Natural killer cell (primary cell): ENCODE measurements around the gene GPR78. TPM values are rescaled to one million over a fixed set of nuclear protein-coding genes. Genes with fewer than 3 reads are reported as not detected.
A peak's percentile ranks its signal among the peaks of the same experiment; 100 is the strongest.

ENCODE experiments used
- ATAC-seq, 3 donors: fragments of 150-1000 bp in 2 of 3; fragments of 200-7000 bp in 1 of 3; cut with Tn5 transposase; 1 replicate in 1 of 3; 2 replicates in 2 of 3; pipeline ENCODE4 v1.10.0; 2021; ENCODE audit warnings: mild to moderate bottlenecking in 2 of 3, moderate library complexity in 2 of 3
- DNase-seq, 2 donors: peaks; one replicate each; pipeline versions ENCODE4 v3.0.0 to v3.0.0-alpha.2; 2013 to 2021; ENCODE audit warnings: mixed read lengths in 1 of 2
- H3K27ac ChIP-seq: one replicate; pipeline ENCODE4 v1.5.1; 2013; ENCODE audit warnings: mild to moderate bottlenecking, low read length
- H3K27me3 ChIP-seq: one replicate; pipeline ENCODE4 v1.6.1; 2013; ENCODE audit warnings: low read length; ENCODE audit not compliant: control insufficient read depth, insufficient read depth
- H3K36me3 ChIP-seq: one replicate; pipeline ENCODE4 v1.6.1; 2013; ENCODE audit warnings: low read length; ENCODE audit not compliant: control insufficient read depth, insufficient read depth
- H3K4me1 ChIP-seq: one replicate; pipeline ENCODE4 v1.6.1; 2013; ENCODE audit warnings: low read length; ENCODE audit not compliant: control insufficient read depth, insufficient read depth
- H3K4me3 ChIP-seq: one replicate; pipeline ENCODE4 v1.5.1; 2013; ENCODE audit warnings: low read length
- H3K9me3 ChIP-seq: one replicate; pipeline ENCODE4 v1.6.1; 2013; ENCODE audit warnings: low read length; ENCODE audit not compliant: control insufficient read depth, insufficient read depth
- H3K27ac Mint-ChIP-seq, 2 donors: one replicate each; pipeline ENCODE4 v1.8.0; 2022; ENCODE audit warnings: mild to moderate bottlenecking in 2 of 2, mixed read lengths in 2 of 2, moderate library complexity in 1 of 2
- H3K27me3 Mint-ChIP-seq, 2 donors: one replicate each; pipeline ENCODE4 v1.8.0; 2022; ENCODE audit warnings: low read depth in 2 of 2, mixed read lengths in 2 of 2
- H3K36me3 Mint-ChIP-seq: one replicate; pipeline ENCODE4 v1.8.0; 2022; ENCODE audit warnings: mixed read lengths
- H3K4me1 Mint-ChIP-seq, 2 donors: one replicate each; pipeline ENCODE4 v1.8.0; 2022; ENCODE audit warnings: mixed read lengths in 2 of 2
- H3K4me3 Mint-ChIP-seq: one replicate; pipeline ENCODE4 v1.8.0; 2022; ENCODE audit warnings: mild to moderate bottlenecking, moderate library complexity, mixed read lengths
- H3K9me3 Mint-ChIP-seq, 2 donors: one replicate each; pipeline ENCODE4 v1.8.0; 2022; ENCODE audit warnings: mixed read lengths in 2 of 2
- WGBS: methylation state at CpG from one replicate; pipeline ENCODE4 v1.1.7; 2013; ENCODE audit warnings: missing lambda C conversion rate; ENCODE audit not compliant: insufficient coverage; 5-methylcytosine and 5-hydroxymethylcytosine counted together
- intact Hi-C: fragments of 100-400 bp; cut with micrococcal nuclease; formaldehyde crosslinking; loops from one replicate; pipeline ENCODE4 v1.14.2; 2022
- total RNA-seq, 4 donors: library from RNA; stranded (reverse); fragments of 120-200 nt in 1 of 4; gene quantifications; one replicate each; pipeline versions ENCODE4 v1.2.3 to v1.2.4, GENCODE V29; 2013 to 2022
- TF ChIP-seq, protein P1 (sequence below): fragments of 200-600 bp; IDR thresholded peaks from one replicate; pipeline ENCODE4 v1.8.0; 2022; ENCODE audit warnings: antibody characterized with exemption

Gene GPR78
- total RNA-seq, 3 donors from 2014 or later (not counting 1 experiment from before 2014, with no cell fraction given), result not detected

DNA sequence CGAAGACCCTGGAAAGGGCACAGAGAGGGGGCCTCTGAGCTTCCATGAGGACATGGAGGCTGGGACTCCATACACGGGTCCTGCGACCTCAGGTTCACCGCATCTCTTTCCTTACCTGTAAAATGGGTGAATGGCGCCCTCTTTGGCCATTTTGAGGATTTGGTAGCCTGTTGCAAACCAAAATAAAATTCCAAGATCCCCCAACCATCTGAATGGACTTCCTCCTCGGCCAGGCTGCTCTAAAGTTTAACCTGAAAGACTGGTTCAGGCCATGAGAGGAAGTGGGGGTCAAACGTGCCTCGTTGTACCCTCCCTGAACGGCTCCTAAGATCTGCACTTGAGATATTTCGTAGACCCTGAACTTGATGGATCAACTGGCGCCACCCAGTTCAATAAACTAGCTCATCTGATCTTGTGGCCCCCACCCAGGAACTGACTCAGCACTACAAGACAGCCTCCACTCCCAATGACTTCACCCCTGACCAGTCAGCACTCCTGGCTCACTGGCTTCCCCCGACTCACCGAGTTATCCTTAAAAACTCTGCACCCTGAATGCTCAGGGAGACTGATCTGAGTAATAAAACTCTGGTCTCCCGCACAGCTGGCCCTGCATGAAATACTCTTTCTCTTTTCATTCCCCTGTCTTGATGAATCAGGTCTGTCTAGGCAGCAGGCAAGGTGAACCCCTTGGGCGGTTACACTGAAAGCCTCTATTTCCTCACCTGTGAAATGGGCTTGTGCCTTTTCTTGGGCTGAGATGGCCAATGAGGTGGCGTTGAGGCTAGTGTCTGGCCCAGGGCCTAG is 32.9 kb upstream of the GPR78 start:
- Mint-ChIP-seq H3K4me1 (no peaks in the 10 kb centered on the region), H3K27me3 (no peaks in the 10 kb centered on the region), H3K4me3 (no peak overlapping the region), H3K36me3 (no peaks in the 10 kb centered on the region), H3K9me3 (no peaks in the 10 kb centered on the region), H3K27ac (no peak overlapping the region)
- Histone ChIP-seq H3K9me3 (no peaks in the 10 kb centered on the region), H3K4me1 (no peaks in the 10 kb centered on the region), H3K27me3 (no peaks in the 10 kb centered on the region), H3K36me3 (no peaks in the 10 kb centered on the region), H3K27ac (no peak overlapping the region), H3K4me3 (no peak overlapping the region)
- intact Hi-C loops, result no loop called here
- 57% methylated on average over 16 of the region's 16 CpGs for WGBS
- TF ChIP-seq, protein P1, sequence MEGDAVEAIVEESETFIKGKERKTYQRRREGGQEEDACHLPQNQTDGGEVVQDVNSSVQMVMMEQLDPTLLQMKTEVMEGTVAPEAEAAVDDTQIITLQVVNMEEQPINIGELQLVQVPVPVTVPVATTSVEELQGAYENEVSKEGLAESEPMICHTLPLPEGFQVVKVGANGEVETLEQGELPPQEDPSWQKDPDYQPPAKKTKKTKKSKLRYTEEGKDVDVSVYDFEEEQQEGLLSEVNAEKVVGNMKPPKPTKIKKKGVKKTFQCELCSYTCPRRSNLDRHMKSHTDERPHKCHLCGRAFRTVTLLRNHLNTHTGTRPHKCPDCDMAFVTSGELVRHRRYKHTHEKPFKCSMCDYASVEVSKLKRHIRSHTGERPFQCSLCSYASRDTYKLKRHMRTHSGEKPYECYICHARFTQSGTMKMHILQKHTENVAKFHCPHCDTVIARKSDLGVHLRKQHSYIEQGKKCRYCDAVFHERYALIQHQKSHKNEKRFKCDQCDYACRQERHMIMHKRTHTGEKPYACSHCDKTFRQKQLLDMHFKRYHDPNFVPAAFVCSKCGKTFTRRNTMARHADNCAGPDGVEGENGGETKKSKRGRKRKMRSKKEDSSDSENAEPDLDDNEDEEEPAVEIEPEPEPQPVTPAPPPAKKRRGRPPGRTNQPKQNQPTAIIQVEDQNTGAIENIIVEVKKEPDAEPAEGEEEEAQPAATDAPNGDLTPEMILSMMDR, result no peak
- ATAC-seq (no peak), DNase-seq (peak in 1 of 2 donors; percentile 43)

DNA sequence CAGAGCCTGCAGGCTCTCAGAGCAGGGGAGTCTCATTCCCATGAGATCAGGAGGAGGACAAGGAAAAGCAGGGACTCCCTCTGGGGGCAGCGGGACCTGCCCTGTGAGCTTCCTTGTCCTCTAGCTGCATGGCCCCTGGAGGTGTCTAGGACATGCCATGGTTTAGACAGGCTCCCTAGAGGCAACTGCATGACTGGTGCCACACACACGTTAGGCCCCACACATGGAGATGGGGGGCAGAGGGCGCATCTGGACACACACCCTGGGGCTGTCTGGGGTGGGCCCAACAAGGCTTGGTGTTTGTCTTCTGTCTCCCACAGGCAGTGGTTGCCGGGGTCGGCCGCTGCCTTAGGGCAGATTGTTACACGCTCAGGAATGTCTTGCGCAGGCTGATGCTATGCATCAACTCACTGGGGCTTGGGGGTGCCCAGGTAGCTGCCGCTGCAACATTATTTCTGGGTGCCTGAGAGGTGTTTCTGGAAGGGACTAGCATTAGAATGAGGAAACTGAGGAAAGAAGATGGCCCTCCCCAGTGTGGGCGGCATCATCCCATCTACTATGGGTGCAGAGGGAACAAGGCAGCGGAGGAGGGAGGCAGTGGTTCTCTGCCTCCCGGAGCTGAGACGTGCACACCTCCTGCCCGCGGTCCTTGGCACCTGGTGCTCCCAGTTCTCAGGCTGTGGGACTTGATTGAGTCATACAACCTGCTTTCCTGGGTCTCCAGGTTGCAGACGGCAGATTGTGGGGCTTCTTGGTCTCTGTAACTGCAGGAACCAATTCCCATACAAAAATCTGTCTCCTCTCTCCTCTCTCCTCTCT is 32.1 kb upstream of the GPR78 start:
- Histone ChIP-seq H3K27ac (no peak overlapping the region), H3K9me3 (no peaks in the 10 kb centered on the region), H3K4me3 (no peak overlapping the region), H3K4me1 (no peaks in the 10 kb centered on the region), H3K36me3 (no peaks in the 10 kb centered on the region), H3K27me3 (no peaks in the 10 kb centered on the region)
- TF ChIP-seq, protein P1, result no peak
- Mint-ChIP-seq H3K9me3 (no peaks in the 10 kb centered on the region), H3K36me3 (no peaks in the 10 kb centered on the region), H3K27me3 (no peaks in the 10 kb centered on the region), H3K4me3 (no peak overlapping the region), H3K27ac (no peak overlapping the region), H3K4me1 (no peaks in the 10 kb centered on the region)
- intact Hi-C loops, result no loop called here
- ATAC-seq (peak in 1 of 3 donors; percentile 31), DNase-seq (no peak)
- WGBS, result 90% methylated on average over 16 of the region's 16 CpGs

GRCh38 chr4:8548731-8549351 is 31.4 kb upstream of the GPR78 start:
- Mint-ChIP-seq H3K9me3 (no peaks in the 10 kb centered on the region), H3K4me3 (no peak overlapping the region), H3K4me1 (no peaks in the 10 kb centered on the region), H3K27me3 (no peaks in the 10 kb centered on the region), H3K36me3 (no peaks in the 10 kb centered on the region), H3K27ac (no peak overlapping the region)
- intact Hi-C loops, result no loop called here
- ATAC-seq (no peak), DNase-seq (no peak)
- Histone ChIP-seq H3K4me3 (no peak overlapping the region), H3K9me3 (no peaks in the 10 kb centered on the region), H3K27me3 (no peaks in the 10 kb centered on the region), H3K4me1 (no peaks in the 10 kb centered on the region), H3K36me3 (no peaks in the 10 kb centered on the region), H3K27ac (no peak overlapping the region)
- TF ChIP-seq, protein P1, result no peak
- WGBS, result 77% methylated on average over 13 of the region's 14 CpGs
